H9 (cell line): ENCODE results near the gene ACP1. TPM values are rescaled to one million over a fixed set of nuclear protein-coding genes. Genes with fewer than 3 reads are reported as not detected.

Experiments used
- DNase-seq: peaks from one replicate; pipeline ENCODE4 v3.0.0-alpha.2; 2017
- H2AFZ ChIP-seq: one replicate; pipeline ENCODE4 v1.6.1; 2013; ENCODE audit warnings: mild to moderate bottlenecking, low read length, control low read depth, moderate library complexity
- H2AK5ac ChIP-seq: 2 replicates; pipeline ENCODE4 v1.6.1; 2013; ENCODE audit warnings: low read length, control low read depth, mixed read lengths; ENCODE audit not compliant: insufficient read length
- H2BK120ac ChIP-seq: one replicate; pipeline ENCODE4 v1.6.1; 2013; ENCODE audit warnings: low read depth, mild to moderate bottlenecking, low read length, control low read depth, inconsistent platforms; ENCODE audit not compliant: poor library complexity, severe bottlenecking
- H2BK12ac ChIP-seq: 2 replicates; pipeline ENCODE4 v1.6.1; 2013; ENCODE audit warnings: low read length, control low read depth, mixed read lengths, low read depth; ENCODE audit not compliant: insufficient read length
- H2BK15ac ChIP-seq: 2 replicates; pipeline ENCODE4 v1.6.1; 2013; ENCODE audit warnings: low read depth, low read length, control low read depth
- H2BK20ac ChIP-seq: one replicate; pipeline ENCODE4 v1.6.1; 2013; ENCODE audit warnings: low read depth, mild to moderate bottlenecking, low read length, control low read depth, inconsistent platforms; ENCODE audit not compliant: poor library complexity, severe bottlenecking
- H2BK5ac ChIP-seq: 2 replicates; pipeline ENCODE4 v1.6.1; 2013; ENCODE audit warnings: low read length, control low read depth, mixed read lengths; ENCODE audit not compliant: insufficient read length
- H3K14ac ChIP-seq: 2 replicates; pipeline ENCODE4 v1.6.1; 2013; ENCODE audit warnings: low read length, control low read depth; ENCODE audit not compliant: insufficient read depth
- H3K18ac ChIP-seq: 2 replicates; pipeline ENCODE4 v1.6.1; 2013; ENCODE audit warnings: low read depth, mild to moderate bottlenecking, mixed read lengths, low read length, control low read depth; ENCODE audit not compliant: insufficient read length
- H3K23ac ChIP-seq: 2 replicates; pipeline ENCODE4 v1.6.1; 2013; ENCODE audit warnings: low read length, control low read depth, mixed read lengths, low read depth; ENCODE audit not compliant: insufficient read length
- H3K23me2 ChIP-seq: 2 replicates; pipeline ENCODE4 v1.6.1; 2013; ENCODE audit warnings: low read depth, mild to moderate bottlenecking, mixed read lengths, low read length, control low read depth; ENCODE audit not compliant: insufficient read length, poor library complexity, severe bottlenecking
- H3K27ac ChIP-seq: 2 replicates; pipeline ENCODE4 v1.5.1; 2013; ENCODE audit warnings: low read length, control low read depth, mixed read lengths, low read depth; ENCODE audit not compliant: insufficient read length
- H3K27me3 ChIP-seq: 2 replicates; pipeline ENCODE4 v1.6.1; 2013; ENCODE audit warnings: low read length, control low read depth, inconsistent platforms; ENCODE audit not compliant: insufficient read depth
- H3K4ac ChIP-seq: 2 replicates; pipeline ENCODE4 v1.6.1; 2013; ENCODE audit warnings: low read depth, mild to moderate bottlenecking, control low read depth, inconsistent platforms, low read length, moderate library complexity
- H3K4me1 ChIP-seq: 2 replicates; pipeline ENCODE4 v1.6.1; 2013; ENCODE audit warnings: low read length, control low read depth, inconsistent platforms; ENCODE audit not compliant: insufficient read depth
- H3K4me2 ChIP-seq: 2 replicates; pipeline ENCODE4 v1.6.1; 2013; ENCODE audit warnings: low read length, control low read depth, mixed read lengths; ENCODE audit not compliant: insufficient read length, insufficient read depth
- H3K56ac ChIP-seq: 2 replicates; pipeline ENCODE4 v1.6.1; 2013; ENCODE audit warnings: low read depth, mild to moderate bottlenecking, mixed read lengths, low read length, control low read depth; ENCODE audit not compliant: insufficient read length
- H3K79me1 ChIP-seq: 2 replicates; pipeline ENCODE4 v1.6.1; 2013; ENCODE audit warnings: low read depth, mild to moderate bottlenecking, moderate library complexity, low read length, control low read depth, inconsistent platforms; ENCODE audit not compliant: insufficient read depth, poor library complexity, severe bottlenecking
- H3K79me2 ChIP-seq: 2 replicates; pipeline ENCODE4 v1.6.1; 2013; ENCODE audit warnings: low read length, control low read depth, inconsistent platforms; ENCODE audit not compliant: insufficient read depth
- H3K9ac ChIP-seq: 2 replicates; pipeline ENCODE4 v1.6.1; 2013; ENCODE audit warnings: low read length, control low read depth, mixed read lengths; ENCODE audit not compliant: insufficient read length; ENCODE audit errors: extremely low read depth
- H3K9me3 ChIP-seq: one replicate; pipeline ENCODE4 v1.6.1; 2013; ENCODE audit warnings: low read depth, low read length, inconsistent platforms; ENCODE audit not compliant: control insufficient read depth
- H3T11ph ChIP-seq: one replicate; pipeline ENCODE4 v1.6.1; 2013; ENCODE audit warnings: mild to moderate bottlenecking, low read length, control low read depth, inconsistent platforms
- H4K20me1 ChIP-seq: one replicate; pipeline ENCODE4 v1.6.1; 2013; ENCODE audit not compliant: control insufficient read depth, insufficient read length, insufficient read depth
- H4K5ac ChIP-seq: 2 replicates; pipeline ENCODE4 v1.6.1; 2013; ENCODE audit warnings: low read depth, mild to moderate bottlenecking, mixed read lengths, low read length, control low read depth; ENCODE audit not compliant: insufficient read length
- H4K8ac ChIP-seq: replicated peaks from 2 replicates; pipeline ENCODE4 v1.6.1; 2013; ENCODE audit warnings: low read length, control low read depth, mixed read lengths, low read depth; ENCODE audit not compliant: insufficient read length
- H4K91ac ChIP-seq: 2 replicates; pipeline ENCODE4 v1.6.1; 2013; ENCODE audit warnings: low read depth, mild to moderate bottlenecking, moderate library complexity, mixed read lengths, low read length, control low read depth; ENCODE audit not compliant: insufficient read length
- H3K27ac Mint-ChIP-seq, 3 experiments: 2 replicates in 2 of 3; 3 replicates in 1 of 3; pipeline ENCODE4 v1.8.0; 2020 to 2021; ENCODE audit warnings: mixed read lengths in 3 of 3, mild to moderate bottlenecking in 1 of 3, moderate library complexity in 1 of 3
- H3K27me3 Mint-ChIP-seq: 2 replicates; pipeline ENCODE4 v1.8.0; 2021; ENCODE audit warnings: low read depth, mild to moderate bottlenecking, moderate library complexity, mixed read lengths
- H3K36me3 Mint-ChIP-seq, 3 experiments: 2 replicates in 2 of 3; 3 replicates in 1 of 3; pipeline ENCODE4 v1.8.0; 2020 to 2021; ENCODE audit warnings: low read depth in 3 of 3, mixed read lengths in 3 of 3; ENCODE audit not compliant: insufficient read depth in 1 of 3
- H3K4me1 Mint-ChIP-seq, 2 experiments: 2 replicates each; pipeline ENCODE4 v1.8.0; 2020; ENCODE audit warnings: mixed read lengths in 2 of 2
- H3K4me3 Mint-ChIP-seq, 2 experiments: 2 replicates in 1 of 2; 3 replicates in 1 of 2; pipeline ENCODE4 v1.8.0; 2020 to 2021; ENCODE audit warnings: mild to moderate bottlenecking in 2 of 2, mixed read lengths in 2 of 2, moderate library complexity in 1 of 2
- H3K9me3 Mint-ChIP-seq, 2 experiments: 2 replicates in 1 of 2; 3 replicates in 1 of 2; pipeline ENCODE4 v1.8.0; 2020; ENCODE audit warnings: mild to moderate bottlenecking in 2 of 2, mixed read lengths in 2 of 2, moderate library complexity in 1 of 2
- CTCF ChIP-seq: fragments of 200-600 bp; sonication (generic); conservative IDR thresholded peaks from 3 replicates; pipeline ENCODE4 v1.8.0; 2021; ENCODE audit warnings: antibody characterized with exemption, mild to moderate bottlenecking
- WGBS: extraction: QIAGEN DNeasy Blood & Tissue Kit; methylation state at CpG from one replicate; pipeline ENCODE4 v1.1.7; 2013; ENCODE audit warnings: missing lambda C conversion rate, low lambda C conversion rate, mixed read lengths; ENCODE audit not compliant: insufficient read length; ENCODE audit errors: extremely low coverage; 5-methylcytosine and 5-hydroxymethylcytosine counted together
- total RNA-seq: library from RNA; stranded (reverse); gene quantifications from 2 replicates; pipeline ENCODE4 v1.2.1, GENCODE V29; 2021

The ACP1 gene
- total RNA-seq, 1 experiment from 2014 or later, result 143 TPM

- H3K4ac ChIP-seq, result no peak within 1 kb of the TSS
- peaks cover 20 to 37% of the 10 kb centered on the region in 2 experiments for H3K4me1 Mint-ChIP-seq
- TF ChIP-seq CTCF, result no peak
- H3K27me3 Mint-ChIP-seq, result peaks cover 10% of the 10 kb centered on the region
- H3K23ac ChIP-seq, result no peak within 1 kb of the TSS
- DNase-seq, result peak; percentile 59
- H3K9ac ChIP-seq, result peak within 1 kb of the TSS; percentile 83
- peak within 1 kb of the TSS; percentile 10 for H2BK5ac ChIP-seq
- no peak within 1 kb of the TSS for H3K56ac ChIP-seq
- H4K91ac ChIP-seq, result no peak within 1 kb of the TSS
- H4K20me1 ChIP-seq, result no peaks in the 10 kb centered on the region
- H2AFZ ChIP-seq, result no peak within 1 kb of the TSS
- peaks cover 19 to 34% (median 23%) of the 10 kb centered on the region in 3 experiments for H3K36me3 Mint-ChIP-seq
- no peak within 1 kb of the TSS for H3T11ph ChIP-seq
- H2AK5ac ChIP-seq, result no peak within 1 kb of the TSS
- H3K9me3 ChIP-seq, result no peaks in the 10 kb centered on the region
- H3K9me3 Mint-ChIP-seq, result peaks cover 10 to 11% of the 10 kb centered on the region in 2 experiments
- H4K8ac ChIP-seq, result no peak within 1 kb of the TSS
- H3K14ac ChIP-seq, result peak within 1 kb of the TSS; percentile 84
- H2BK120ac ChIP-seq, result no peak within 1 kb of the TSS
- no CpG with 5 or more reads among the region's 77 CpGs for WGBS
- H3K27ac Mint-ChIP-seq, result peak within 1 kb of the TSS; percentile 97 to 98 (median 97)
- no peak within 1 kb of the TSS for H2BK20ac ChIP-seq
- H2BK15ac ChIP-seq, result no peak within 1 kb of the TSS
- H3K4me1 ChIP-seq, result peaks cover 2% of the 10 kb centered on the region; the same call in 1 of the 2 replicates
- peak within 1 kb of the TSS; percentile 93 to 94 for H3K4me3 Mint-ChIP-seq
- no peaks in the 10 kb centered on the region for H3K79me1 ChIP-seq
- H4K5ac ChIP-seq, result peak within 1 kb of the TSS; percentile 7
- no peak within 1 kb of the TSS for H2BK12ac ChIP-seq
- H3K18ac ChIP-seq, result peak within 1 kb of the TSS; percentile 65
- H3K23me2 ChIP-seq, result peaks cover 16% of the 10 kb centered on the region
- H3K27ac ChIP-seq, result no peak within 1 kb of the TSS
- peak within 1 kb of the TSS; percentile 97 for H3K4me2 ChIP-seq
- H3K27me3 ChIP-seq, result no peaks in the 10 kb centered on the region
- H3K79me2 ChIP-seq, result peaks cover 35% of the 10 kb centered on the region
These were observed 814 bp upstream of the ACP1 start, which contains the start of gene SH3YL1 for GRCh38 chr2:263774-264492. TSS of gene SH3YL1 (minus strand) at chr2:264032. CDS start at chr2:263984, 48 bp downstream.
